PC-9 (cell line): ENCODE measurements around the gene KLHL1.

Source experiments
- CTCF ChIP-seq: fragments of 200-600 bp; sonication (generic); conservative IDR thresholded peaks from 2 replicates; pipeline ENCODE4 v1.6.1; 2017; ENCODE audit warnings: mixed run types, antibody characterized with exemption, mild to moderate bottlenecking, moderate library complexity
- EZH2 ChIP-seq: fragments of 200-600 bp; sonication (generic); IDR thresholded peaks from 2 replicates; pipeline ENCODE4 v1.8.0; 2017; ENCODE audit warnings: antibody characterized with exemption, low read depth

GRCh38 chr13:69950160-69950559 is 158.1 kb downstream of the KLHL1 start:
- TF ChIP-seq CTCF: no peak
- TF ChIP-seq EZH2: no peak
